Inflammatory macrophage (primary cell): ENCODE results near the gene BAG5.
"Not testable (repeated sequence)": the region's sequence is repeated elsewhere in the genome, so short reads cannot be mapped to it uniquely, and the experiment has no call there.

Experiments used
- DNase-seq, 2 donors: peaks; one replicate each; pipeline ENCODE4 v3.0.0-alpha.2; 2020 to 2022

The BAG5 gene

DNA sequence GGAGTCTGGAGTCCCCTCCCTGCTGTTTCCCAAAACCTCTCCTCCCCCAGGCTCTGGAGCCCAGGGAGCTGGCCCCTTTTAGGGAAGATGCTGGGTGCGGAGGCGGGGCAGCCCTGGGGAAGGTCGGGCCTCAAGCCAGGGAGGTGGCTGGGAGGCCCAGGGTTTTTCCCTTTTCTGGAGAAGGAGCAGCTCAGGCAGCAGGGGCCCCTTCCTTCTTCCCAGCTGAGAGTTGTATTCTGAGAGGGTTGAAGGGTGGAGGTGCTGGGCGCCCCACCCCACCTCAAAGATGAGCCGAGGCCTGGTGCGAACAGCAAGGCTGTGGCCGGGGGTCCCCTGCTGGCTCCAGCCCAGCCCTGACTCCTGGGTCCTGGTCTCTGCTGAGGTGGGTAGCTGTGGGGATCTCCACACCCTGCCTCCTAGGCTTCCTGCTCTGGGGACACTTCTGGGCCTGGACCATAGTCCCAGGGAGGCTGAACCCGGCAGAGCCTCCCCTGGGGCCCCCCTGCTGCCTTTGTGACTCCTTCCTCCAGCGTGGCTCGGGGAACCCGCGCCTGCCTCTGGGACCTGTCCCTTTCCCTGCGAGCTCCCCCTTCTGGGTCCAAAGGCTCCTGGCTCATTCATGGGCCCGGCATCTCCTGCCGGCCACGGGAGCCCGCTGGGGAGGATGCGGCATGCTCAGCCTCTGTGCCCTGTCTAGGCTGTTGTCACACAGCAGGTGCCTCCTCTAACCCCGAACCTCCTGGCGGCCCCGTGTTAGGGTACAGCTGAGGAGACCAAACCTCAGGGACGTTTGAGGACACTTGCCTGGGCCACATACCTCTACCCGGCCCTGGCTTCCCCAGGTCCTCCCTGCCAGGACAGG is 29.1 kb downstream of the BAG5 start:
- DNase-seq = peak in 1 of 2 donors; percentile 42

DNA sequence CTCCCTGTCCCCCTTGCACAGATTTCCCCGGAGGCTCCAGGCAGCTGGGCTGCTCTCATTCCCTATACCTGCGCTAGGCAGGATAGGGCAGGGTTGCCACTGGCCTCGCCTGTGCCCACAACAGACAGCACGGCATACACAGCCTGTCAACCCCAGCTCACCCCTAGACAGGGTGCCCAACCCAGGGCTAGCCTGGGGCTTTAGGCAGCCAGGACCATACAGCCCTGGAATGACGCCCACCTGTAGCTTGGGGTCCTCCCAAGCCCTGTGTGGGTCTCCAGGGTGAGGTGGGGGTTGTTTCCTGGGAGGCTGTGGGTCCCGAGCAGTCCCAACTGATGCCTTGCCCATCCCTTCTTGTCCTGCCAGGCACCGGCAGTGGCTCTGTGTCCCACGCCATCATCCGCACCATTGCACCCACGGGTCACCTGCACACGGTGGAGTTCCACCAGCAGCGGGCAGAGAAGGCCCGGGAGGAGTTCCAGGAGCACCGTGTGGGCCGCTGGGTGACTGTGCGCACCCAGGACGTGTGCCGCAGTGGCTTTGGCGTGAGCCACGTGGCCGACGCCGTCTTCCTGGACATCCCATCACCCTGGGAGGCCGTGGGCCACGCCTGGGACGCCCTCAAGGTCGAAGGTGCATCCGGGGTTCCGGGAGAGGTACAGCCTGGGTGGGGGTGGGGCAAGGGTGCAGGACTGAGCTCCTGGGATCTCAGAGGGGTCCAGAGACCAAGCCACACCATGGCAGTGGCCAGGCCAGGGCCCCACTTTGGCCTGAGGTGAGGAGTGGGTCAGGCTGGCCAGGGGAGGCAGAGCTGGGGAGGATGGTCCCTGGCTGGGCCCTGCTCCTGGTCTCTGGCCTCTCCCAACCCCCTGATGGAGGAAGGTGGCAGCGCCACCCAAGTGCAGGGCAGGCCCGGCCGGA is 30.0 kb downstream of the BAG5 start:
- no peak for DNase-seq

DNA sequence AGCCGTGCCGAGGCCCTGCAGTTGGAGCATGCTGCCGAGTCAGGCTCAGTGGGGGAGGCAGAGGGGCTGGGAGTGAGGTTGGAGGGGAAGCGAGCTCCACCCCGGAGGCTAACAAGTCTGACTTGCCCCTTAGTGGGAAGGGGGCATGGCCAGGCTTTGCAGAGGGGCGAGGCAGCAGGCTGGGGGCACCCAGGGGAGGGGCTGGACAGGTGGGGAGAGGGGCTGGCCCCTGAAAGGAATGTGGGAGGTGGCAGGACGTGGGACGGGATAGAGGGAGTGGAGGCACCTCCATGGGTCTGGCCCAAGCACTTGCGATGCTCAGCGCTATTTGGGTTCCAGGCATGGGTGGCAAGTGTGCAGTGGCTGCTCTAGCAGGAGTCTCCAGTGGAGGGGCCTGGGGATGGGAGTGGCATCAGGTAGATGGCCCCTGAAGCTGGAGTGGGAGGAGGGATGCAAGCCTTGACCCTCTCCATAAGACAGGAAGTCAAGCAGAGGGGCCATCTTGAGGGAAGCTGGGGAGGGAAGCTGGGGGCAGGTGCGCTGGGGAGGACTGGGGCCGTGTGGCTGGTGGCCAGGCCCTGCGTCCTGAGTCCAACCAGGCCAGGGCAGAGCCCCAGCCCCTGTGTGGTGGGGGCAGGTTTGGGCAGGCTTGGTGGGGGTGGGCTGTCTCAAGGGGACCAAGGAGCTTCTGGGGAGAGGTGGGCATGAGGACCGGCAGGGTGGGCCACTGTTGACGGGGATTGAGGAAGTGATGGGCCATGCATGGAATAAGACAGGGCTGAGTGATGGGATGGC is 30.8 kb downstream of the BAG5 start:
- DNase-seq = no peak

DNA sequence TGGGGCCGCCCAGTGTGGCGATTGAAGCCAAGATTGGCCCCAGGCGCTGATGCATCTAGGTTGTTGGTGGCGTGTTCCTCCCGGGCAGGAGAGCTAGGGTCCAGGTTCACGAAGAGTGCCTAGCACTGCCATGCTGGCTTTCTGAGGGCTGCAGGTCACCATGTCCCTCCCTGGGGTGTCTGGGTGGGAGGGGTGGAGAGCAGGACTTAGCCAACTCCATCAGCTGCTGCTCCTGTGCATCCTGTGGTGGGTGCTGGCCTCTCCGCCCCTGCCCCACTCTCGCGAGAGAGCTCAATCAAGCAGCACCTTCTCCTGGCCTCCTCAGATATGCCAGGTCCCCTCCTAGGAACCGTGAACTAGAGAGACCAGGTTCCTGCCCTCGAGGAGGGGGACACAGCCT is 31.6 kb downstream of the BAG5 start:
- no peak for DNase-seq

DNA sequence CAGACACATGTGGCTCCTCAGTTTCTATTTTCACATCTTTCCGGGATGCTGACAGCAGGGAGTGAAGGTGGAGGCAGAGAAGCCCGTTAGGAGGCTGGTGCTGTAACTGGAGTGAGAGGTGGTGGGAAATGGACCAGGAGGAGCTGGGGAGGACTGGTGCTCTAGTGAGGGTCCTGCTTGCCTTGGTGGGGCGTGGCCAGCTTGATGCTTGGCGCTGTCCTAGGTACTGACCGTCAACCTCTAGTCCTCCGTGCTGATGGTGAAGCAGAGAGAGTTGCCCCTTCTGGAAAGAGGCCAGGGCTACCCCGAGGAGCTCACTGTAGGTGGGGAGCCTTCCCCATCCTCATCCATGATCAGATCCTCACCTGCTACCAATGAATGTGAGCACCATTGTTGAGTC is 32.1 kb downstream of the BAG5 start:
- no peak for DNase-seq

DNA sequence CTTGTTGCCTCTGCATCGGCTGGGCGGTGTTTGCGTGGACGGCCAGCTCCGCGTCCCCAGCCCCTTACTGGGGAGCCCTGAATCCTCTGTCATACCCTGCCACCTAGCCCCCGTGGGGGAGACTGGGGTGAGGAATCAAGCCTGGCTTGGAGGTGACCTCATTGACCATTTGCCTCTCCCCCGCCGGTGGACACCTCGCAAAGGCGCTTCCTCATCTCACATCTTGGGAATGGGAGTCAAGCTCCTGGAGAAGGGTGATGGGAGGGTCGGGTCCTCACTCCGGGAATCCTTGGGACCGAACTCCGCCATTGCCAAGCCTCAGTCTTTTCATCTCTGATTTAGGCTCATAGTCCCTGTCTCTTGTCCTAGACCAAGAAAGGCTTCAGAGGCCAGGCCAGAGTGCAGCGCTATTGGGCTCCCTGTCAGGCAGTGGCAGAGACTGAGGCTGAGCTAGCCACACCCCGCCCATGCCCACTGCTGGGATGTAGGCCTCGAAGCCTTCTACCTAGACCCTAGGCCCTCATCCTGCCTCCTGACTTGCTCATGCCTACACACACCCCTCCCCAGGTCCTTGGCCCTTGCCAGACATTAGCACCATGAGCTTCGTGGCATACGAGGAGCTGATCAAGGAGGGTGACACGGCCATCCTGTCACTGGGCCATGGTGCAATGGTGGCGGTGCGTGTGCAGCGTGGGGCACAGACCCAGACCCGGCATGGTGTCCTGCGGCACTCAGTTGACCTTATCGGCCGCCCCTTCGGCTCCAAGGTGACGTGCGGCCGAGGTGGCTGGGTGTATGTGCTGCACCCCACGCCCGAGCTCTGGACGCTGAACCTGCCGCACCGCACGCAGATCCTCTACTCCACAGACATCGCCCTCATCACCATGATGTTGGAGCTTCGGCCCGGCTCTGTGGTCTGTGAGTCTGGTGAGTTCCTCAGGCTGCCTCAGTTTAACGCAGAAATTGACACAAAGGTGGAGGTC is 32.8 kb downstream of the BAG5 start:
- DNase-seq = no peak

DNA sequence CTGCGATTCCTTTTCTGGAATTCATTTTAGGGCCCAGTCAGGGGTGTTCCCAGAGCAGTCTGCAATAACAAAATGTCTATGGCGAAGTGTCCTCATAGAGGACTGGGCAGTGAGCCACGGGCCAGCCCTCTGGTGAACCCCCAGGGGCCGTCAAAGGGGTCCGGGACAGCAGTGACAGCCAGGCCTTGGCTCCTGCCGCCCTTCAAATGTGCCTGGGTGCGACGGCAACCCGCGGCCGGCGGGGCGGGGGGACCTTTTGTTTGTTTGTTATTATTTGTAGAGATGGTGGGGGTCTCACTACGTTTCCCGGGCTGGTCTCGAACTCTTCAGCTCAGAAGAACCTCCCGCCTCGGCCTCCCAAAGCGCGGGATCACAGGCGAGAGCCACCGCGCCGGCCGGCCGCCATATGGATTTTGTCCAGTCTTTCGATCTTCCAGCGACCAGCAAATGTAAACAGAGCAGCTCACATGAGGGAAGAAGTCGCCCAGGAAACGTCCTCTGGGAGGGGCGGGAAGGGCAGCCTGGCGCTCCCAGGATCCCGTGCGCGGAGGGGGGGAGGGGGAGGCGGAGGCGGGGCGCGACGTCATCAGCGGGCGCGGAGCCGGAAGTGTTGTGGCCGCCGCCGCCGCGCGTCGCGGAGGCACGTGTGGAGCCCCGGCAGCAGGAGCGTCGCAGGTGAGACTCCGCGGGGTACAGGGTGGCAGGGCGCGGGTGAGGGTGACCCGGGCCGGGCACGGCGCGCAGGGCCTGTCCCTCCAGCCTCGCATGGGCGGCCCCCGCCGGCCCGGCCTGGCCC is 33.7 kb downstream of the BAG5 start, which contains the start of gene TRMT61A:
Gene TRMT61A (plus strand): TSS at position 610 of the 796 bp plus-strand sequence. CDS start 783 bp downstream, outside the sequence.
- peak; percentile 82 to 89 for DNase-seq

DNA sequence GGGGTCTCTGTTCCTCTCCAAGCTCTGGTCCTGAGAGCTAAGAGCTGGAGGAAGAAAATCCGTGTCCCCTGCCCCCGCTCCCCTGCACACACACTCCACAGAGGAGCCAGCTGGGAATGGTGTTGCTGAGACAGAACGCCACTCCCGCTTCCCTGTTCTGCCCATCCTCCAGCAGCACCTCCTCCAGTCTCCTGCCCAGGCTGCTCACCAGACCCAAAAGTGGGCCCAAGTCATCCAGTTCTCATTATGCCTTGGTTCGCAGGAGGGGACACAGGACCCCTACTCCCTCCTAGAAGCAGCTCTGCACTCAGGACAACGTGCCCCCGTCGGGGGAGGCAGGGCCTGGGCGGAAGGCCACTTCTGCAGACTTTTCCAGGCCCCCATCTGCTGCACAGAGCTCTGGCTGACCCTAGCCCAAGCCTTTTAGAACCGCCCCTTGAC is 34.3 kb downstream of the BAG5 start:
- DNase-seq = no peak

DNA sequence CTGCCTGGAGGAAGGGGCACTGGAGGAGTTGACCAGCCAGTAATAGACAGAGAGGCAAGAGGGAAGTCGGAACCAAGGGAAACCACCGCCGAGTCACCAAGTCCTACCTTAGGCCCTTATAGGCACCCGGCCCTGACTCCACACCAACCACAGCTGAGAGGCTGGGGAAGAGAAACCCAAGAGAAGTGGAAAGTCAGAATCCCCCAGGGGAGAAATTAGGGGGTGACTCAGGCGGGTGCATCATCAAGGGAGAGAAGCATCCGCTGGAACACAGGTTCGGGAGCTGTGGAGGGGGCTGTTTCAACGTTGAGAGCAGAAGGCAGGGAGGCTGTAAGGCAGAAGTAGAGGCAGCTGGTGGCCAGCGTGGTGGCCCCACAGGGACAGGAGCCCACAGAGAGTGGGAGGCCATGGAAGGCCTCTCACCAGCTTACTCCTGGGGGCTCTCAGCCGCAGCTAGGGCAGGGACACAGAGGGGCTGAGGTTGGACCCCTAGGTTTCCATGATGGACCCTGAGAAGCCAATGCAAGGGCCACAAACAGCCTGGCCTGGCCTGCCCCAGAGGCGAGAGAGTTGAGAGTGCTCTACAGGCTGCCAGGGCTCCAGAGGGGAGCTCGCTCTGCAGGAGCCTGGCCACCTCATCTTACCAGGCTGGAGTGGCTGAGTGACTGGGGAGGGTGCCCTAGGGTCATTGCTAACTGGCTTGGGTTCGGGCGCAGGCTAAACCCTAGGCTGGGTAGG is 34.9 kb downstream of the BAG5 start:
- DNase-seq = peak; percentile 21 to 45

DNA sequence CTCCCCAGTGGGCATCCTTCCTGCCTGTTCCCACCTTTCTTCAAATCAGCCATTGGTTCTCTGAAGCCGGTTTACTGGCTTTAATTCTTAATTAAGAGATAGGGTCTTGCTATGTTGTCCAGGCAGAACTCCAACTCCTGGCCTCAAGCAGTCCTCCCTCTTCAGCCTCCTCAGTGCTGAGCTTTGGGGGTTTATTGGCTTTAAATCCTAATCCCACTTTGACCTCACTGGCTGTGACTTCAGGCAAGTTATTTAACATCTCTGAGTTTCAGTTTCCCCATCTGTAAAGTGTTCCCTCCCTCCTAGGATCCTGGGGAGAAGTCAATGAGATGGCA is 35.6 kb downstream of the BAG5 start:
- no peak for DNase-seq

DNA sequence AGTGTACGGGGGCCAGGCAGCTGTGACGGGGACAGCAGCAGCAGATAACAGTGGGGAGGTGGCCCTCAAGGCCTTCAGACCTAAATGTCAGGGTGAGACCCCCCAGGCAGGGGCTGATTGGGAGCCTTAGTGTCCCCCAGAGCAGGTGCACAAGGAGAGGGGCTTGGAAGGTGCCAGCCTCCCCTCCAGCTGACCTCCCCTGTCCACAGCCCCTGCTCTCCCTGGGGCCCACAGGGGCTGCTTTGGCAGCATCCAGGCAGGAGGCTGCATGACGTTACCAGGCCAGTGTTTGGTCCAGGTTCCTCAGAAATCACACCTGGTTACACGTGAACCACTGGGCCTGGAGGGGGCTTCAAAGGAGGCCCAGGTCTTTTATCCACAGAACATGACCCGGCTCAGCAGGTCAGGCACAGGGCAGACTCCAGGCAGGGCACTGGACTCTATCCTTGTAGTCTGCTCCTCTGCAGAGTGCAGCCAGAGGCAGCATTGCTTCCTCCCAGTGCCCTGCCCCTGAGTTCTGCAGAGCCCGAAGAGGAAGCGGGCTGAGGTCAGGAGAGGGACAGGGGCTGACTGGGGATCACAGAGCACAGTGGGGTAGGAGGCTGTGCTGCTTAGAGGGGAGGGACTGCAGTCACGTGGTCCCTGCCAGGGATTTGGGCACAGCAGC is 36.1 kb downstream of the BAG5 start:
- peak; percentile 57 to 60 for DNase-seq

DNA sequence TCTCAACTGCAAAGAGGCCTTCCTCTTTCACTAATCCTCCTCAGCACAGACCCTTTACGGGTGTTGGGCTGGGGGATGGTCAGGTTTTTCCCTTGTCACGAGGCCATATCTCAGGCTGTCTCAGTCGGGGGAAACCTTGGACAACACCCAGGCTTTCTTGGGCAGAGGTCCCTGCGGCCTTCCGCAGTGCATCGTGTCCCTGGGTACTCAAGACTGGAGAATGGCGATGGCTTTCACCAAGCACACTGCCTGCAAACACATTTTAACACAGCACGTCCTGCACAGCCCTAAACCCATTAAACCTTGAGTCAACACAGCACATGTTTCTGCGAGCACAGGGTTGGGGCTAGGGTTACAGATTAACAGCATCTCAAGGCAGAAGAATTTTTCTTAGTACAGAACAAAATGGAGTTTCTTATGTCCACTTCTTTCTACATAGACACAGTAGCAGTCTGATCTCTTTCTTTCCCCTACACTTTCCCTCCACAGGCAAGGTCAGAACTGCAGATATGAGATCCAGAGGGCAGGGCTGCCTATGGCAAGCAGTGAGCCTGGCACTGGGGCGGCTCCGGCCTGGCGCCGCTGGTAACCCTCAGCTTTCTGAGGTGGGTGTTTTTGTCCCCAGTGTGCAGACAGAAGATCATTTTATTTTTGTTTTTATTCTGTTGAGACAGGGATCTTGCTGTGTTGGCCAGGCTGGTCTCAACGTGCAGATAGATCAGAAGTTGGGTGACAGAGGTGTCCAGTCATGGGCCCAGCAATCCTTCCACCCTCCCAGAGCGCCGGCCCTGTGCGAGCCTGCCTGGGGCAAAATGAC is 36.8 kb downstream of the BAG5 start:
- DNase-seq = not testable (repeated sequence)

DNA sequence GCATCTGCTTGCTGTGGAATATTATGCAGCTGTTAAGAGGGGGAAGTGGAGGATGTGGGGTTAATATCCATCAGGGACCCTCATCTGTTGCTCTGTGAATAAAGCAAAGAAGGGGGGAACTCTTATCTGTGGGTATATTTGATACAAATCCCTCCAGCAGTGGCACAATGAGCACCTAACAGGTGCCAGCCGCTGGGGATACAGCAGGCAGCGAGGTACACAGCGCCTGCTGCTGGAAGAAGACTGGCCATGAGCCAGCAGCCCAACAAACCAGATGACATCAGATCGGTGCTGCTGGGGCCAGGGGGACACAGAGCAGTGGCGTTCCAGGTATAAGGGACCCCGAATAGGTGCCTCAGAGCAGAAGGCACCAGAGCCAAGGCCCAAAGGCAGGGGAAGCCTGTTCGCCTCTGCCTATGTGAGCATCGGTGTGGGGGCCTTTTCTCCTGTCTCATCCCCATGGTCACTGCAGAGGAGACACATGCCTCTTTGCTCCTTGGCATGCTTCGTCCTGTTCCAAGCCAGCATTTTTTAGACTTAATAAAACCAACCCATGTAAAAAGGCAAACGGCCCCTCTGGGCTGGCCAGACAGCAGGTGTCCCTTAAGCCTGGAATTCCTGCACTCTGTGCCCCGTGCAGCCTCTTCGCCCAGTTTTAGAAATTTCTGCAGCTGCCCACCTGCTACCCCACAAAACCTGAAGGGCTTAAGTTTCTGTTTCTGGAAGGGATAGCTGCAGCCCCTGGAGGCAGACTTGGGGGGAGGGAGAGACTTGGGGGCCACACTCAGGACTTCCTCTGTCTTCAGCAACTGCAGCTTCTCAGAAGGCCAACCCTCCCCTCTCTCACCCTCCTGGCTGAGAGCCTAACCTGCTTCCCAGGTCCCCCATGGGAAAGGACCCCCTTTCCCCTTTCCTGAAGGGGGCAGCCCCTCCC is 38.2 kb downstream of the BAG5 start:
- no peak for DNase-seq

DNA sequence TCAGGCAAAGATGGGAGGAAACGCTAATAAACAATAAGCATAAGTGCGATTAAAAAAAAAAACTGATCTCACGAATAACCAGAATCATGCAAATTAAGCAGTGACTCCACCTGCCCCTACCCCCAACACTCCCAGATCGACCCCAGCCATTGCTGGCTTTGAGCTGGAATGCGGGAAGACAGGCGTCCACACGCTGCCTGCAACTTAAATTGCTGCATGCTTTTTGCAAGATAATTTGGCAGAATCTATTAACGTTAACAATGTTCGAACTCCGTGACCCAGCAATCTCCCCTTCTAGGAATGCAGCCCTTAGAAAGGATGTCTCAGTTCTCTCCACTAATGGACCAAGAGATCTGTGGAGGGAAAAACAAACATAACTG is 38.9 kb downstream of the BAG5 start:
- no peak for DNase-seq

DNA sequence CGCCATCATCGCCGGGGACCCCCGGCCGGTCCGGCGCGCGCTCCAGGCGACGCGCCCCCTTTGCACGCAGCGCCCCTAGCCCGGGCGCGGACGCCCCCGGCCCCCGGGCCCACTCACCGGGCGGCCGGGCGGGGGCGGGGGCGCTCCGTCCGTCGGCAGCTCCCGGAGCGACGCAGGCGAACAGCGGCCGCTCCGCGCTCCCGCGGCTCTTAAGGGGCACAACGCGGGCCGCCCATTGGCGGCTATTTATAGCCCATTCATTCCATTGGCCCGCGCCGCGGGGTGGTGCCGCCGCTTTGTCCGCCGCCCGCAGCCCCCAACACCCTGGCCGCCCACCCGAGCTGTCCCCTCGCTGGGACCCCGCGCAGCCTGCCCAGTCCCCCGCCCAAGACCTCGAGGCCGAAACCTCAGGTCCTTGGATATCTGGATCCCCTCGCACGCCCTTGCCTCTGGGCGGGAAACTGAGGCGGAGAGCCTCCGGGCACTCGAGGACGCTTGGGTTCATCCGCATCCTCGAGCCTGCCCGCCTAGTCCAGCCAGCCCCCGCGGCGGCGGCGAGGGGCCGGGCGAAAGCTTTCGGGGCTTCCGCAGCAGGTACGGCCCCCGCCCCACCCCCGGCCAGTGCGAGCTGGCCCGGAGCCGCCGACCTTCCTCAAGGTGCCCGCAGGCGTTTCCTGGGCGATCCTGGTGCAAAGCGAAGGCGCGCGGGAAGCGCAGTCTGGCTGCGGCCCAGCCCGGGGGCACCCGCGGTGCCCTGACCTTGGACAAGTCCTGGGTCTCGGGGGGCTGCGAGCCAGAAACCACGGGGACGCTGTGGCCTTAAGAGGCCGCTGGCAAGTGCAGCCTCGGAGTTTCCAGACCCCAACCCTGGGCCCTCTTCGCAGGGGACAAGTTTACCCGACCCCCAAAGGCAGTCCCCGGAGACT is 39.5 kb downstream of the BAG5 start, which contains the start of gene CKB:
Gene CKB (minus strand): TSS at position 182 of the 926 bp plus-strand sequence. CDS start 337 bp downstream, outside the sequence.
- DNase-seq = peak in 1 of 2 donors; percentile 42
